ENCODE results near the gene CCDC7.
"Not testable (repeated sequence)": the region's sequence is repeated elsewhere in the genome, so short reads cannot be mapped to it uniquely, and the experiment has no call there.

Gene CCDC7

DNA sequence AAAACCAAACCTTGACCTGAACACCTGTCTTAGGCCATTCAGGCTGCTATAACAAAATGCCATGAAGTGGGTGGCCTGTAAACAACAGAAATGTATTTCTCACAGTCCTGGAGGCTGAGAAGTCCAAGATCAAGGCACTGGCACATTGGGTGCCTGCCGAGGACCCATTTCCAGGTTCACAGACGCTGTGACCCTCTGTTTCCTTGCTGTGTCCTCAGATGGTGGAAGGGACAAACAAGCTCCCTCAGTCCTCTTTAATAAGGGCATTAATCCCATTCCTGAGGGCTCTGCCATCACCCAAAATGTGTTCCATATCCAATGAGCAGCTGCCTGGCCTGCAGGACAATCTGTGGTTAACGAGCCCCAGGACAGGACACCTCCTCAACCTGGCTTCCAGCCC is 444.5 kb downstream of the CCDC7 start:
- no peak for DNase-seq

DNA sequence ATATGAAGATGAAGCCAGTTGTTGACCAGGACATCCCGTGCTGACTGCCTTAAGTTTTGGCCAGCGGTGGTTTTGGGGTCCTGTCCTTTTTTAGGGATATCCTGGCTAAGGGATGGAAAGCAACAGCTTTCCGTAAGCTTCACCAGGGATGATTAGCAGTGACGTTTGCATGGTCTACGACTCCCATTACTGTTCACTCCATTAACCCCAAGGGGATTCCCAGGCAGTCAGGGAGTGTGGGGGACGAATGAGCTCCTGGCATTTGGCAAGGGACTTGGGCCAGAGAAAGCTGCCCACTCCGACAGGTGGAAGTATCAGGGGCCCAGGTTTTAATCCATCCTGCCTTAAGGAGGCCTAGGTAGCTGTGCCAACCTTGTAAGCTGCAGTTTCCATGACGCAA is 445.3 kb downstream of the CCDC7 start:
- DNase-seq: no peak

DNA sequence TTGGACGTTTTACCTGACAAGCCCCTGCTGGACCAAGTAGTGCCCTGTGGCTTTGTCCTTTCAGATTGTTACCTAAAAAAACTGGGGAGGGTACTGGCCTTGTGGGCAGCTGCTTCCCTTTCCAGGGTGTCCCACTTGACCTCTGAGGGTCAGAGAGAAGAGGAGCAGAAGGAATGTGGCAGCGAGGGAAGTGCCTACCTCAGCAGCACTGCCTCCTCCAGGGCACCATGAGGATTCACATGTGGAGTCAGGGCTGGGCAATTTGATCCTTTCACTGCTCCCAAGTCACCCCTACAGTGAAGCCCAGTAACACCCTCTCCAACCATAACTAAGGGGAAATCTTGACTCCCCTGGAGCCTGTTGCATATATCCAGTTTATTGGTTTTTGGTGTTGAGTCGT is 447.5 kb downstream of the CCDC7 start:
- no peak for DNase-seq

DNA sequence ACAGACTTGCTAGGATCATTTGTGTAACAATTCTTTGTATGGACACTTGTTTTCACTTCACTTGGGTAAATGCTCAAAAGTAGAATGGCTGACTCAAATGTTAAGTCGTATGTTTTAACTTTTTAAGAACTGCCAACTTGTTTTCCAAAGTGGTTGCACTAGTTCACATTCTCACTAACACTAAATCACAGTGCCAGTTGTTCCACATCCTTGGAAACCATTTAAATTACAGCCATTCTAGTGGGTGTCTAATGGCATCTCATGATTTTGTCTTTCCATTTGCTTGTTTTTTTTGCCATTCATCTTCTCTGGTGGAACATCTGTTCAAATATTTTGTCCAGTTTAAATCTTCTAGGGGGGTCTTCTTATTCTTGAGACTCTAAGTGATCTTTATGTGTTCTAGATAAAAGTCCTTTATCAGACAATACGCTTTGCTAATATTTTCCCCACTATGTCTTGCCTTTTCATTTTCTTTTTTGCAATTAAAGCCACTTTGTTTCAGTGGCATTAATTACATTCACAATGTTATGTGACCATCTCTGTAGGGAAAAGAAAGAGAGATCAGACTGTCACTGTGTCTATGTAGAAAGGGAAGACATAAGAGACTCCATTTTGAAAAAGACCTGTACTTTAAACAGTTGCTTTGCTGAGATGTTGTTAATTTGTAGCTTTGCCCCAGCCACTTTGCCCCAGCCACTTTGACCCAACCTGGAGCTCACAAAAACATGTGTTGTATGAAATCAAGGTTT is 448.1 kb downstream of the CCDC7 start:
- DNase-seq: no peak

DNA sequence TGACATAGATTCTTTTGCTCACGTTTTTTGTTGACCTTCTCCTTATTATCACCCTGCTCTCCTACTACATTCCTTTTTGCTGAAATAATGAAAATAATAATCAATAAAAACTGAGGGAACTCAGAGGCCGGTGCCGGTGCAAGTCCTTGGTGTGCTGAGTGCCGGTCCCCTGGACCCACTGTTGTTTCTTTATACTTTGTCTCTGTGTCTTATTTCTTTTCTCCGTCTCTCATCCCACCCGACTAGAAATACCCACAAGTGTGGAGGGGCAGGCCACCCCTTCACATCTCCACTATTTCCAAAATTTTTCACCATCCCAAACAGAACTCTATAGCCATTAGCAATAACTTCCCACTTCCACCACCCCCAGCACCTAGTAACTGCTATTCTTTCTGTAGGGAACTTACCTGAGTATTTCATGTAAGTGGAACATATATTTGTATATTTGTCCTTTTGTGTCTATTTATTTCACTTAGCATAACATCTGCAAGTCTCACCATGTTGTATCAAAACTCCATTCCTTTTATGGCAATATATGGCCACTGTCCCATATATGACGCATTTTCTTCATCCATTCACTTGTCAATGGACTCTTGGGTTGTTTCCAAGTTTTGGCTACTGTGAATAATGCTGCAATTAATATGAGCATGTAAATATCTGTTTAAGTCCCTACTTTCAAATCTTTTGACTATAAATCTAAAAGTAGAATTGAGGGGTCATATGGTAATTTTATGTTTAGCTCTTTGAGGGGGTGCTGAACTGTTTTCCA is 449.4 kb downstream of the CCDC7 start:
- not testable (repeated sequence) for DNase-seq

DNA sequence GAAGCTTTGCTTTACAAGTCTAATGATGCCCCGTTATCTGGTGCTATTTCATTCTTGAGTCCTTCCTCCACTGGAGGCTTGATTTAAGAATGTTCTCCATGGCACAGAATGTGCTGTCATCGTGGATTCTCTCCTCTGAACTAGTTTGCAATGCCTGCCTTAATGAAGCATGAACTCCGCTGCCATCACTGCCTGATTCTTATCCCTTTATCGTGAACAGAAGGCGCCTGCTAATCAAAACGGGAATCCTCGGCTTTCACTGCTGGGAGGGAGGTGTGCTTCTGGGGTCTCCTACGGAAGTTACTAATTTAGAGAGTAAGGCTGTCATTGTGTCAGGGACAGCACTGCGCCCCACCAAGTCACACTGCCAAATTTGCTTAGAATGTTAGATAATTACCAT is 455.9 kb downstream of the CCDC7 start:
- DNase-seq: no peak

DNA sequence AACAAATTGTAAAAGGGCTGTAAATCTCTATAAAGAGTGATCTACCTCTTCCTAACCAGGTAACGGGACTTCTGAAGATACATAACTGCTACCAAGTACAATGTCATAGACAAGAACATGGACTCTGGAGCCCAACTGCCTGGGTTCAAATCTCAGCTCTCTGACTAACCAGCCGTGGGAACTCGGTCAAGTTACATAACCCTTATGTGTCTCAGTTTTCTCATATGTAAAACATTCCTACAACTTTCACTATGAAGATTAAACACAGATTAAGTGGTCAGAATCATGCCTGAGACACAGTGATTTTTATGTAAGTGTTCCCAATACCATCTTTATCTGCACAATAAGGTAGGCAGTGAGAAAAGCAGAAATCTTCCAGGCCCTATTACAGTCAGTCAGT is 459.5 kb downstream of the CCDC7 start:
- DNase-seq: no peak

DNA sequence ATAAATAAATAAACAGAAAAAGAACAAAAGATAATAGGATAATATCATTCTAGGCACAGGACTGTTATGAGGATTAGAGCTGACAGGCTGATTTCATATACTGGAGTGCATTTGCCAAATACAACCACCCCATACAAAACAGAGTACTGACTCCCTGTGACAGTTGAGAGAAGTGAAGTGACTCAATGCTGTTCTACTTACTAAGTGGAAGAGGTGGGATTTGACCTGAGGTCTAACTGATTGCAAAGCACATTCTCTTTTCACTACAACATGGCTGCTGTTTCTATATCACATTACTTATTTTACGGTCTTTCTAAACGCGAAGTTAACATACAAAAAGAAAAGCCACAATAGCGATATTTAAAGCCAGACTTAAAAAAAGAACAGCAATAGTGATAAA is 460.7 kb downstream of the CCDC7 start:
- DNase-seq: no peak

DNA sequence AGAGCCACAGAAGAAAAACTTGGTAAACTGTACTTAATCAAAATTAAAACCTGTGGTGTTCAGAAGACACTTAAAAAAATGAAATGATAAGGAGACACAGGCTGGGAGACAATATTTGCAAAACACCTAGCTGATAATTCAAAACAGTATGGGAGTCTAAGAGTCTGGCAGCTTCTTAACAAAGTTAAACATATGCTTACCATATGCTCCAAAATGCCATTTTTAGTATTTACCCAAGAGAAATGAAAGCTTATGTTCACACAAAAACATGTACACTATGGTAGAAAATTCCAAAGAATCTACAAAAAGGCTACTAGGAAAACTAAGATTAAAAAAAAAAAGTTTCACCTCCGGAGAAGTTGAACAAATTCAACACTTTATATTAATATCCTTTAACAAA is 463.5 kb downstream of the CCDC7 start:
- DNase-seq: no peak

DNA sequence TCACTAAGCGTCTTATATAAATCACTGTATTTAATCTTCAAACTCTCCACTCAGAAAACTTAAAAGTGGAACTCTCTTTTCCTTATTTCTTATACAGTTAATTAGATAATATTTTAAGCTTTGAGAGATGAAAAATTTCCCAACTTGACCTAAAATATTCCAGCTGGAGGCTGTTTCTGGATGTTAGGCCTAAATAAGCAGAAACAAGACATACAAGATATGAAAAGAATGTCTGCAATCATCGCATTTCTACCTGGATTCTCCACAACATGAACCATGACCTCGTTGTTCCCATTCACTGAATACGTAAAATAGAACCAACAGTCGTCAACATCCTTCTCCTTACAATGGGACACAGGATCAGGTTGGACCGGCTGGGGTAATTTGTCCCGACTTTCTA is 464.0 kb downstream of the CCDC7 start:
- DNase-seq: not testable (repeated sequence)

DNA sequence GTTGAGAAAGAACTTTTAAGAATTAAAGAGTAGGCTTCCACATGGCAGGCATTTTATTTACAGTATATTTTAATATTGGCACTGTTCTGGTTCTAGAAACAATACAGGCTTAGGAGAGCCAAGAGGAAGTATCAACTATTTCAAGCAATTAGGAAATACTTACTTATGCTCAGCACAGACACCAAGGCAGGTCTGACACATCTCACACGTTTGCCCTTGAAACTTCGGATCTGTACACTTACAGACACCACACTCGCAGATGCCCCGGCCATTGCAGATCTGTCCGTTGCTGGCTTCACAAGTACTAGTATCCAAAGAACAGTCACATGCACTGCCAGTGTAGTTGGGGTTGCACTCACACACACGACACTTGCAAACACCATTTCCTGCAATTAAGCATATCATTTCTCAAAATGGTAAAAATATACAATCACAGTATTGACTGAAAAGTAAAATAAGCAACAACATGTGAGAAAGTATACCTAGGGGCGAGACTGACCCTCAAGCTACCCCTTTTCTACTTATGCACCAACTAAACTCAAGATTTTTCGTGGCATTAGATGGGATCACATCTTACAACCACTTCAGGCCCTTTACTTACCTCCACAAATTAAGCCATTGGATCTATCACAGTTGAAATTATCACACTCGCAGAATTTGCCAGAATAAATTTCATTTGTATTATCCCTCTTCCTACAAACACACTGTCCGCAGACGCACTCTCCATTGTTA is 465.5 kb downstream of the CCDC7 start:
- DNase-seq: no peak

DNA sequence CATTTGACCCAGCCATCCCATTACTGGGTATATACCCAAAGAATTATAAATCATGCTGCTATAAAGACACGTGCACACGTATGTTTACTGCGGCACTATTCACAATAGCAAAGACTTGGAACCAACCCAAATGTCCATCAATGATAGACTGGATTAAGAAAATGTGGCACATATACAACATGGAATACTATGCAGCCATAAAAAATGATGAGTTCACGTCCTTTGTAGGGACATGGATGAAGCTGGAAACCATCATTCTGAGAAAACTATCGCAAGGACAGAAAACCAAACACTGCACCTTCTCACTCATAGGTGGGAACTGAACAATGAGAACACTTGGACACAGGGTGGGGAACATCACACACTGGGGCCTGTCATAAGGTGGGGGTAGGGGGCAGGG is 471.9 kb downstream of the CCDC7 start:
- not testable (repeated sequence) for DNase-seq

DNA sequence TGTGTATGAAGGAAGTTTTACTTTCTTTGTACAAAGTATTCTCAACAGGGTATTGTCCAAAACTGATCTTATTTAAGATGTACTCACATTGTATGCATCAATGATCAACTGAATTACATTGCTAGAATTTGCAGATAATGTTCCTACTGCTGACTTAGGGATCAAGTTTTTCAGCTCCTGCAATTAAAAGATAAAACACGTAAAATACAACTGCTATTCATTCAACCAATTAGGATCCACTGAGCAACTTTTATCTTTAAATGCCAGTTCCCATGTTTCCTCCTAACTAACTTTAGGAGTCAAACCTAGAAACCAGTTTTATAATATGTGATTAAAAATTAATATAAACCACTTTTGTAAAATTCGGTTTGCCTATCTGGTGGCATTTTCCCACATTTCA is 476.2 kb downstream of the CCDC7 start:
- DNase-seq: no peak

DNA sequence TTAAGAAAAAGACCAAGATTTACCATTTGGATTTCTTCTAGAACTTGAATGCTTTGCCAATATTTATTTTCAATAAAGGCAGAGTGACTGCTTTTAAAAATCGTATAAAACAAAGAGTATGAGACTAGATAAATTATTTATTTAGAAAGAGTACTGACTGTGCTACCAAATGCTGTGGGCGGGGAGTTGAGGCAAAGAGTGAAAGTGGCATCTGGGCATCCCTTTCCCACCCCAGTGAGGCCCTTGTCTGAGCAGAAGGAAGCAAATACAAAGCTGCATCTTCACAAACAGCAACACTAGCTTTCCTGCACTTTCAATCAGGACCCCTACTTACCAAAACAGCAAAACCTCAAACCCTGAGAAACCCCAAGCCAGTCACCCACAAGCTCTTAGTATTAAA is 477.2 kb downstream of the CCDC7 start:
- DNase-seq: no peak

DNA sequence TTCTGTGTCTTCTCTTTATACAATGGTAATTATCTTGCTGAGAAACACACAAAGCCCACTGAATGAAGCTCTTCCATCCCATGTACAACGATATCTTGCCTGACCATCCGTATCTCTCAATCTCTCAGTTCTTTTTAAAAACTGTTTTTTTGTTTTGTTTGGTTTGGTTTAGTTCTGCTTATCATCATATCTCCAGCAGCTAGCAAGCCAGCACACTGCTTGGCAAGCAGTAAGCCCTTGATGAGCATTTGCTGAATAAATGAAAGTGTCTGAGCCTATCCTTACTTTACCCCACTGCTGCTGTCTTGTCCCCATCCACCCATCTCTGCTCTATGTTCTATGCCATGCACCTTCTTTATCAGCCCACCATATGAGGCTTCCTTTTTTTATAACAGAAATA is 477.9 kb downstream of the CCDC7 start:
- DNase-seq: no peak
